Thyroid gland (tissue), 4 donors: ENCODE data around the gene LLGL1.
"Not testable (repeated sequence)": the region's sequence is repeated elsewhere in the genome, so short reads cannot be mapped to it uniquely, and the experiment has no call there.

Source experiments
- POLR2A ChIP-seq, 2 donors: fragments of 450-650 bp; IDR thresholded peaks; one replicate each; pipeline ENCODE4 v1.6.1; 2017; ENCODE audit warnings: antibody characterized with exemption in 2 of 2, mild to moderate bottlenecking in 2 of 2, moderate library complexity in 1 of 2
- TF ChIP-seq, protein P1 (sequence below), 6 experiments: fragments of 200-600 bp in 3 of 6; fragments of 450-650 bp in 3 of 6; sonication (generic) in 3 of 6; IDR thresholded peaks; one replicate each; pipeline ENCODE4 v1.5.1; 2016 to 2019; ENCODE audit warnings: antibody characterized with exemption in 6 of 6, mild to moderate bottlenecking in 2 of 6, inconsistent platforms in 1 of 6, moderate library complexity in 1 of 6

- TF ChIP-seq, protein P1, sequence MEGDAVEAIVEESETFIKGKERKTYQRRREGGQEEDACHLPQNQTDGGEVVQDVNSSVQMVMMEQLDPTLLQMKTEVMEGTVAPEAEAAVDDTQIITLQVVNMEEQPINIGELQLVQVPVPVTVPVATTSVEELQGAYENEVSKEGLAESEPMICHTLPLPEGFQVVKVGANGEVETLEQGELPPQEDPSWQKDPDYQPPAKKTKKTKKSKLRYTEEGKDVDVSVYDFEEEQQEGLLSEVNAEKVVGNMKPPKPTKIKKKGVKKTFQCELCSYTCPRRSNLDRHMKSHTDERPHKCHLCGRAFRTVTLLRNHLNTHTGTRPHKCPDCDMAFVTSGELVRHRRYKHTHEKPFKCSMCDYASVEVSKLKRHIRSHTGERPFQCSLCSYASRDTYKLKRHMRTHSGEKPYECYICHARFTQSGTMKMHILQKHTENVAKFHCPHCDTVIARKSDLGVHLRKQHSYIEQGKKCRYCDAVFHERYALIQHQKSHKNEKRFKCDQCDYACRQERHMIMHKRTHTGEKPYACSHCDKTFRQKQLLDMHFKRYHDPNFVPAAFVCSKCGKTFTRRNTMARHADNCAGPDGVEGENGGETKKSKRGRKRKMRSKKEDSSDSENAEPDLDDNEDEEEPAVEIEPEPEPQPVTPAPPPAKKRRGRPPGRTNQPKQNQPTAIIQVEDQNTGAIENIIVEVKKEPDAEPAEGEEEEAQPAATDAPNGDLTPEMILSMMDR (IDR thresholded peaks at IDR 0.05): not testable (repeated sequence)
- TF ChIP-seq POLR2A (IDR thresholded peaks at IDR 0.05): not testable (repeated sequence)
These were observed 8.5 kb upstream of the LLGL1 start for GRCh38 chr17:18216906-18217305.
